Measurements from ENCODE around the gene NF1.

DNA sequence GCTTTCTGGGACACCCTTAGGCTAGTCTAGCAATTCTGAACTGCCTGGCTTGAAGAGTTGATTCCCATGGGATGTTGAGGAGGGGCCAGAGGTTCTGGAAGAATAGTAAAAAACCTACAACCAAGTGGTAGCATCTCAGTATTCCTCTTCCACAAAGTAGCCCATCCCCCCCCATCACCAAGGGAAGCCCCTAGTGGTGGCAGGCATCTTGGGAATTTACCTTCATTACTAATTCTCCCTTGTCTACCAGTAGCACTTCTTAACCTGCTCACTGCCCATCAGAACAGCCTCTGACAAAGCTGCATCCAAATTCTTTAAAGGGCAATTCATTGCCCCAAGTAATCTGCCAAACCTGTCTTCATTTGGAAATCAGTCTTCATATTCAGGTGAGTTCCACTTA is 283.9 kb downstream of the NF1 start:
- no peak for TF ChIP-seq POLR2A (IDR thresholded peaks at IDR 0.05)
- TF ChIP-seq, protein P1, sequence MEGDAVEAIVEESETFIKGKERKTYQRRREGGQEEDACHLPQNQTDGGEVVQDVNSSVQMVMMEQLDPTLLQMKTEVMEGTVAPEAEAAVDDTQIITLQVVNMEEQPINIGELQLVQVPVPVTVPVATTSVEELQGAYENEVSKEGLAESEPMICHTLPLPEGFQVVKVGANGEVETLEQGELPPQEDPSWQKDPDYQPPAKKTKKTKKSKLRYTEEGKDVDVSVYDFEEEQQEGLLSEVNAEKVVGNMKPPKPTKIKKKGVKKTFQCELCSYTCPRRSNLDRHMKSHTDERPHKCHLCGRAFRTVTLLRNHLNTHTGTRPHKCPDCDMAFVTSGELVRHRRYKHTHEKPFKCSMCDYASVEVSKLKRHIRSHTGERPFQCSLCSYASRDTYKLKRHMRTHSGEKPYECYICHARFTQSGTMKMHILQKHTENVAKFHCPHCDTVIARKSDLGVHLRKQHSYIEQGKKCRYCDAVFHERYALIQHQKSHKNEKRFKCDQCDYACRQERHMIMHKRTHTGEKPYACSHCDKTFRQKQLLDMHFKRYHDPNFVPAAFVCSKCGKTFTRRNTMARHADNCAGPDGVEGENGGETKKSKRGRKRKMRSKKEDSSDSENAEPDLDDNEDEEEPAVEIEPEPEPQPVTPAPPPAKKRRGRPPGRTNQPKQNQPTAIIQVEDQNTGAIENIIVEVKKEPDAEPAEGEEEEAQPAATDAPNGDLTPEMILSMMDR (IDR thresholded peaks at IDR 0.05), result no peak

All from gastroesophageal sphincter (tissue), 3 donors.